Posterior cingulate gyrus (tissue), 11 donors: ENCODE measurements around the gene NDUFS6.
A peak's percentile ranks its signal among the peaks of the same experiment; 100 is the strongest.

Experiments used
- DNase-seq, 10 donors: peaks; one replicate each; pipeline versions ENCODE4 v3.0.0 to v3.0.0-alpha.2; 2020 to 2021; ENCODE audit warnings: mixed read lengths in 3 of 10
- intact Hi-C: fragments of 100-400 bp; cut with DNase I; formaldehyde crosslinking; loops from one replicate; pipeline ENCODE4 v1.15.1; 2023

Gene NDUFS6

DNA sequence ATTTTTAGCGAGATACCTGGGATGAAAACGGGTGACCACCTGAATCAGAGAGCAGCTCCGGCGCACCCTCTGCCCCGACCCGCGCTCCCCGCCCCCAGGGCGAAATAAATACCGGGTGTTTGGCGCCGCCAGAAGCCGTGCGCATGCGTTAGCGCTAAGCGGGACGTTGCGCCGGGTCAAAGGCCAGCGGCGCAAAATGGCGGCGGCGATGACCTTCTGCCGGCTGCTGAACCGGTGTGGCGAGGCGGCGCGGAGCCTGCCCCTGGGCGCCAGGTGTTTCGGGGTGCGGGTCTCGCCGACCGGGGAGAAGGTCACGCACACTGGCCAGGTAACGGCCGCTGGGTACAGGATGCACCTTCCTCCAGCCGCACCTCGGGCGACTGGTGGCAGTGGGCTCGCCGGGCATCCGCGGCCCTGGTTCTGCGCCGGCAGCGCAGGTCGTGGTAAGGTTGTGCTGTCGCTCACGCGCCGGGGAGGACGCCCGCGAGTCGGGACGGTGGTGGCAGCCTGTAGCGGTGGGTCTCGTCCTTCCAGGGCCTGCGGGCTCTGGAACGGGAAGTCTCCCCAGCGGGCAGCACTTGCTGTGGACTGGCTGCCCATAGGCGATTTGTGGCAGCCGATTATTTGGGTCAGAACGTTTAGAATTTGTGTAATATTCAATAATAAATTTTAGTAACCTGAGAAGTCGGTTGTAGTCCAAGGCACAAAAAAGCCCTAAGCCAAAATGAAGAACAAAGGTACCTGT lies at the start of gene NDUFS6:
Gene NDUFS6, plus strand, starts transcription at position 186 of the 745 bp plus-strand sequence. Its CDS starts 11 bp downstream, at position 197.
- peak; percentile 74 to 97 (median 82) for DNase-seq
- intact Hi-C loops, result no loop called here

DNA sequence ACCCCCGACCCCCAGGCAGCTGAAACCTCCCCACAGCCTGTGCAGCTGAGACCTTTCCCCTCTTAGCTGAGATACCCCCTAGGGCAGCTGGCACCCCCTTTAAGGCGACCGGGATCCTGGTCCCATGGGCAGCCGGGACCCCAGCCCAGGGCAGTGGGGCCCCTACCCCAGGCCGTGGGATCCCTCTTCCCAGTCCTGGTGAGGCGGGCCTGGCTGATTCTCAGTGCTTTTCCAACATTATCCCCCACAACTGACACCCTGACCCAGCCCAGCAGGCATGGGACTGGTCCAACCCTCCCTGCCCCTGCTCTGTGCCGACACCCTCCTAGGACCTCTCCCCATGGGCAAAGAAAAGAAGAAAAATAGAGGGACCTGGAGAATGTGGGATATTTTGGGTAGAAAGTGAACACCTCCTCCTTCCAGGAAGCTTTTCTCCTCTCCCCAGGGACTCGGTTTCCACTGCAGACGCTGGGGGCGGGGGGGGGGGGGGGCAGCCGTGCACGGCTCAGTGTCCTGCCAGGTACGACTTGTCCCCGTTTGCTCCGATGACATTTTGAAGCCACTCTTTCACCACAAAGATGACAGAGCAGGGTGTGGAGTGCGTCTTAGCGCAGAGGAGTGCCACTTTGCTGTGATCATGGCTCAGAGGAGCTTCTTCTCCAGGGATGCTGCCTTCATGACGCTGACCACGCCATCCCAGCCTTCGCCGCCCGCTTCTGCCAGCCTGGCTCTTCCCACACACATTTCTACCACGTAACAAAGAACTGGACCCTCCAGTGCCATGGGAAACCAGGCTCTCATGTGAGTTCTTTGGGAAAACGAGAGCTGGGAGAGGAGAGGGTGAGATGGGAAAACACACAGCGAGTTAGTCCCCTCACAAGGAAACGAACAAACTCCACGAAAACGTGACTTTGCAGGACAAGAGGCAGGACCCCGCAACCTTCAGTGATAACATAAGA lies 49.1 kb upstream of the NDUFS6 start:
- DNase-seq, result peak in 1 of 10 donors; percentile 59
- intact Hi-C loops, result no loop called here

GRCh38 chr5:1752881-1753280 lies 48.3 kb upstream of the NDUFS6 start:
- peak in 2 of 10 donors; percentile 62 to 67 for DNase-seq
- intact Hi-C loops, result no loop called here

DNA sequence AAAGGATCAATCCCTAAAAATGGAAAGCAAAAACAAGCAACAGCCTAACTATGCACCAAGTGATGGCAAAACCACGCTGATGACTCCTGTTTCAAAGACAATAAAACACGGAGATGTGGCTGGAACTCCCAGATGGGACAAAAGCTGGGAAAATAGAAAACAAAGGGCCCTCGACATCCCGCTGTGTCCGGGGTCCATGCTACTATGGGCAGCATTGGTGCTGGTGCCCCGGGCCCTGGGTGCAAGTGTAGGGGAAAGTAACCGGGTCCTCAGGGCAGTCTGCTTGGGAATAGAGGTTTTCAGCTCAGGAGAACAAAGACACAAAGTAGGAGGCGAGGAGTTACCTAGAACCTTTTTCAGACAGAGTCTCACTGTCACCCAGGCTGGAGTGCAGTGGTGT lies 47.7 kb upstream of the NDUFS6 start:
- DNase-seq, result peak in 1 of 10 donors; percentile 21

DNA sequence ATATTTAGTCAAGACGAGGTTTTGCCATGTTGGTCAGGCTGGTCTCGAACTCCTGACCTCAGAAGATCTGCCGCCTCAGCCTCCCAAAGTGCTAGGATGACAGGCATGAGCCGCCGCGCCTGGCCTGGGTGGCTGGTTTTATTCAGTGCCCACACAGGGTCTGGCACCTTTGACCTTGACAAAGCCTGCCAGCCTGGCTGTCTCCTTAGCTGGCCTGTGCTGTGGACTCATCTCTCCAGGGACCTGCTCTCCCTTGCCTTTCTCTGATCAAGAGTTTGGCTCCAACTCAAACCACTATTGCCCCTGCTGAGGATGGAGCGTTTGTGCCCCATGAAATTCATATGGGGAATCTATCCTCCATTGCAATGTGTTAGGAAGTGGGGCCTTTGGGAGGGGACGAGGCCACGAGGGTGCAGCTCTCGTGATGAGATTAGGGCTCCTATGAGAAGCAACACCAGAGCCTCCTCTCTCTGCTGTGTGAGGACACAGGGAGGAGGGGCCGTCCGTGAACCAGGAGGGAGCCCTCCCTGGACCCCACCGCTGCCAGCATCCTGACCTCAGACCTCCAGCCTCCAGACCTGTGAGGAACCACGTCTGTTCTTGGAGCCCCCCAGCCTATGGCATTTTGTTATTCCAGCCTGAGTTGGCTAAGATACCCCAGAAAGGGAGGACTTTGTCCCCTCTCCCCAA lies 46.5 kb upstream of the NDUFS6 start:
- DNase-seq, result peak in 2 of 10 donors; percentile 5 to 51
- intact Hi-C loops, result no loop called here

More for the DNA sequence above, 47.7 kb upstream of the NDUFS6 start:
- intact Hi-C loops, result no loop called here

GRCh38 chr5:1755321-1755949 lies 45.8 kb upstream of the NDUFS6 start:
- intact Hi-C loops, result no loop called here
- peak in 1 of 10 donors; percentile 55 for DNase-seq

DNA sequence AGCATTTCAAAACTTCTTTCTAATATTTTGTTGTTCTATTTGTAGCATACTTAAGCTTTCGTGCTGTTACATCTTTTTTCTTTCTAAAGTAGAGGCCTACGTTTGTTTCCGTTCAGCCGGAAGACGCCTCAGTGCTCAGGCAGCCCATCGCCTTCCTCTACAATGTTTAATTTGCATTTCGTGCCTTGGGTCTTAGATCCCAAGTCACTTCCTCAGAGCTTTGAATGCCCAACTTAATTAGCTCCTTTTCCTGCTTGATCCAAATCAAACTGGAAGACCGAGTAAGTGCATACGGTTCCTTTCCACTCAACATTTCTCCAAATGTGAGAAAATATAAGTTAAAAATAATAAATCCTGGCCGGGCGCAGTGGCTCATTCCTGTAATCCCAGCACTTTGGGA lies 44.7 kb upstream of the NDUFS6 start:
- DNase-seq, result no peak
- intact Hi-C loops, result no loop called here

- peak in 2 of 10 donors; percentile 50 to 70 for DNase-seq
- intact Hi-C loops, result no loop called here
Observed at GRCh38 chr5:1757511-1757910, 43.7 kb upstream of the NDUFS6 start.

DNA sequence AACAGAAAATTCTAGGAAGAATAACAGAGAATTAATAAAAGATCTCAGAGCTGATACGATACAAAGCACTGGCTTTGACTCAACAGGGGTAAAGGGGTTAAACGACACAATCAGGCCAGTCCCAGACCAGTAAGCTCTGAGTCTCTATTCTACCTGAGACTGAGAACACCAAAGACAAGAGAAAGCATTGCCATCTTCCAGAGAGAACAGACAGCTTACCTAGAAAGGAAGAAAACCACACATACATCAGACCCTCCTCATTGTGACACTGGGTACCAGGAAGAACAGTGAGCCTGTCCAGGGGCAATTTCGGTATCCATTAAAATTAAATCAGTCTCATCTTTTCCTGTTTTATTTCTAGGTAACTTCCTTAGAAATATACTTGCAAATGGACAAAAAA lies 42.6 kb upstream of the NDUFS6 start:
- DNase-seq, result no peak
- intact Hi-C loops, result no loop called here

DNA sequence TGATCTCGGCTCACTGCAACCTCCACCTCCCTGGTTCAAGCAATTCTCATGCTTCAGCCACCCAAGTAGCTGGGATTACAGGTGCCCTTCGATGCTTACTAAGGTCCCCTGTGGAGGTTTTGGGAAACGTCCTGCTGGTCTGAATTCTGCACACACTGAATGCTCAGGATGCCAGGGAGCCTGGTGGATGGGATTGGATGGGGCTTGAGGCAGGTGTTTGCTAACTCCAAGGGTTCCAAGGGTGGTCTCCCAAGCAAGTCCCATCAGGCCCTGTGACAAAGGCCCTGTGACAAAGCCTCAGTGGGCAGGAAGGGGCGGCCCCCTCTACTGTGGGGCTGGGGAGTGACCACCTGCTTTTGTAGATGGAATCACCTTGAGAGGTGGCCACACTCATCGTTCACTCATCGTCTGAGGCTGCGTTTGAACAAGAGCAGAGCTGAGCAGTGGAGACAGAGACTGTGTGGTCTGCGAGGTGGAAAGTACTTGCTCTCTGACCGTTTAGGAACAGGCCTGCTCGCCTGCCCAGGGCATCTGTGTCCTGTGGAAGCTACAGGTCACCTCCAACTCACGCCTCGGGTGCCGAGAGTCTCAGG lies 41.7 kb upstream of the NDUFS6 start:
- intact Hi-C loops, result no loop called here
- peak in 2 of 10 donors; percentile 2 to 58 for DNase-seq

DNA sequence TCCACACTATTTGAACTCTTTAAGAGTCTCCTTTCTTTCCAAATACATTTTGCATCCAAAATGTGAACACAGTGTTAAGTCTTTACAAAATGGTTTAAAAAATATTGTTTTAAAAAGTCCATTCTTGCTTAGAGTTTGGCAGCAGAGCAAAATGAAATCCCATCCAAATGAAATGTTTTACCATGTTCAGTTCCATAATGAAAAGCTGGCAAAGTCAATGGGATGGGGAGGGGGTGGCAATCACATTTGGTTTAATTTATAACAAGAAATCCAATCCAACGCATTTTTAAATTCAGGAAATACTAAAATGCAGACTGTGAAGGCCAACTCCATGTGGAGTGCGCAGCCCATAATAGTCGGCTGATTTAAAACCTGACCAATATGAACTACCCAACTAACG lies 41.0 kb upstream of the NDUFS6 start:
- intact Hi-C loops, result no loop called here

DNA sequence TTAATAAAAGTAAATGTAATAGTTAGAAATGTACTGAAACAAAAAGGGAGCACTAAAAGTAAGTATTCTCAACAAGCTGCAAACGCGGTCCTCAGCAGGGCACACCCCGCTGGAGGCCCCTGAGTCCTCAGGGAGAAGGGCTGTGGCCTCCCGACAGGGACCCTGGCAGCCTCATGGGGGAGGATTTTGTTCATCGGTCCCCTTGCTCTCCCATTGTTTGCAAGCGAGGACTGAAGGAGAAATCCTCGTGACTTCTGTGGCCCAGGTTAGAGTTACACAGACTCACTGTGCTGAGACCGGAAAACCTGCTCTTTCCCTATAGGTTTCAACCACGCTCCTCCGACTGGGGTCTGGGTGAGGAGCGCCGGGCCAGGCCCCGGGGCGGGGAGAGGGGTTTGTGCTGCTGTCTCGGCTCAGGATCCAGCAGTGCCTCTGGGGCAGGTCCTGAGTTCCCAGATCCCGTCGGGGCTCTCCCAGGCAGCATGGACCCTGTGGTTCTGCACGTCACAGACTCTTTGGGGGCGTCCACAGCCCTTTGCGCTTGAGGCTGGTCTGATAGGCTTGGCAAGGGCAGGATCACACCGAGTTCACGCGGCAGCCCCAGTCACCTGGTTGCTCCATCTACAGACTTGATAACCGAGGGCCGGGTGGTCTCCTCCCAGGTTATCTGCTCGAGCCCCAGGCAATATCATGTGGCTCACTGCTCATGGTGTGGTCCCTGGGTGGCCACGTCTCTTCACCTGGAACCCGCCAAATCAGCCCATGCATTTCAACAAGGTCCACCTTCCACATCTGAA lies 40.4 kb upstream of the NDUFS6 start:
- DNase-seq, result peak in 4 of 10 donors; percentile 2 to 81 (median 66)
- intact Hi-C loops, result no loop called here

More for the DNA sequence above, 41.0 kb upstream of the NDUFS6 start:
- DNase-seq, result no peak

GRCh38 chr5:1761453-1761755 lies 39.8 kb upstream of the NDUFS6 start:
- intact Hi-C loops, result no loop called here
- DNase-seq, result peak in 2 of 10 donors; percentile 2 to 66

DNA sequence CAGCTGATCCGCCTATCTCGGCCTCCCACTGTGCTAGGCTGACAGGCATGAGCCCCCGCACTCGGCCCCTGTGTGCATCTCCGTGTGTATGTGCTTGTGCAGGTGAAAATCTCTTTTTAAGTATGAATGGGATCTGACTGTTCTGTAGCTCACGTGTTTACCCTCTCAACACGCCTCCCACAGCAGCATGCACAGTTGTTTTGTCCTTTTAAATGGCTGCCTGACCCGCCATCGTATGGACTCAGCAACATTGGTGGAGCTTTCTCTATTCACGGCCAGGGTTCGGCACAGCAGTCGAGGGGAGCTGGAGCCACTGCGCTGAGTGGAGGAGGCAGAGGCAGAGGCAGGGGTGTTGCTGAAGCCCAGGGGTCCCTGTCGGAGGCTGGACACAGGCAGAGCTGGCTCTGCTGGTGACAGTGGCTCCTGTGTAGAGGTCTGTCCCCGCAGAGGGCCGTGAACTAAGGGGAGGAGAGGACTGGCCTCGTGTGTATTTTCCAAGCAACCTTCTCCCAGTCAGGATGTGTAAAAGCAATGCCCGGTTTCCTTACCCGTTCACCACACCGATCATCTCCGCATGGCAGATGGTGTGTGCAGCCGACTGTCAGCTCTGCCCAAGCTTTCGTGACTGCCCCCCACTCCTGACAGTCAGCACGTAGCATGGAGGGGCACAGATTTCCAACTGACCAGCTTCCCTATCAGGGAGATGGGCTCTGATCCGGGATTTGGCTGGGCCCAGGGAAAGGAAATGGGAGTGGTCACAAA lies 38.9 kb upstream of the NDUFS6 start:
- intact Hi-C loops, result no loop called here
- peak in 2 of 10 donors; percentile 2 to 37 for DNase-seq

DNA sequence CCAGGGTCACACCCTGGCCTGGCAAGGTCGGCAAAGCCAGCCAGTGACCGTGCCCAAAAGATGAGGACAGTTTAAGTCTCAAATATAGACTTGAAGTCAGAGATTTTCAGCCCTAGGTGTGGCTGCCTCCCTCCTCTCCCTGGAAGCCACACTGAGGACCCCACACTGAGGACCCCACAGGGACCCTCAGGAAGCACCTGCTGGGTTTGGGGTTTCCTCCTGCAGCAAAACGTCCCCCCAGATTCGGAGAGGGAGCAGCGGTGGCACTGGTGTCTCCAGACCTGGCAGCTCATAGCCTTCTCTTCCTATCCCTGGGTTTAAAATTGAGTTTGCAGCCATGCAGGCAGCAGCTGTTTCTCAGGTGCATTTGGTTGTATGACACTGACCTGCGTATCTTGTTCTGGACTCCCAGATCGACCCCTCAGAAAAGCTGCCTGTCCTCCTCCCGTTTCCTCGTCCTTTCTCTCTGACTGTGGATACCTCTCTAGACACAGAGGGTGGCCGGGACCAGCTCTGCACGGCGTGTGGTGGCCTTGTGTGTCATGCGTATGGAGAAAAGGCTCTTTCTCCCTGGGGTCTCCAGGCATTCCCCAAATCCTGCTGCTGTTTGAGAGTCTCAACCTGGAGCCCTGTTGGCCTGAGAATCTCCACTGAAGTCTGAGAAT lies 38.2 kb upstream of the NDUFS6 start:
- intact Hi-C loops, result no loop called here
- peak in 1 of 10 donors; percentile 38 for DNase-seq

- peak in 4 of 10 donors; percentile 5 to 59 (median 26) for DNase-seq
- intact Hi-C loops, result no loop called here
Observed at GRCh38 chr5:1763548-1763911, 37.7 kb upstream of the NDUFS6 start.

- peak in 4 of 10 donors; percentile 4 to 72 (median 54) for DNase-seq
- intact Hi-C loops, result no loop called here
Observed at GRCh38 chr5:1763960-1764605, 37.1 kb upstream of the NDUFS6 start.
